ENCODE results near the gene ITPA. TPM values are rescaled to one million over a fixed set of nuclear protein-coding genes. Genes with fewer than 3 reads are reported as not detected.

ITPA gene
- total and polyA plus RNA-seq, 2 of the 13 experiments (the other 11 are each of a cell fraction or from before 2014, with no cell fraction given): 60.1 to 103 TPM

DNA sequence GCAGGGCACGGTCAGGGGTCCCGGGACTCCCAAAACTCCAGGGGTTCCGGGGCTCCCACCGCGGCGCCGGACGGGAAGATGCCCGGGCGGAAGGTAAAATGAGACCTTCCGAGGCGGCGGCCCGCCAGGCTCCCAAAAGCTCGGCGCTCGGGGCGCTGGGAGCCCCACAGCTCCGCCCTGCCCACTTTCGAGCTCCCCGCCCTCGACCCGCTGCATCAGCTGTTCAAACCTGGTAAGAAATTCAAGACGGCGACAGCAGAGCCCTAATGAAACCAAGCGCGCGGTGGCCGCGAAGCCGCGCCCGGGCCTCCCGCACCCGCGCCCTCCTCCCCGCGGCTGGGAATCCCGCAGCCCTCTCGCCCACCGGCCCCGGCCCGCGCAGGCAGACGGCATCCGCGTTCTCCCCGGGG lies 29.3 kb downstream of the ITPA start (continued):
- TF ChIP-seq, protein P1, sequence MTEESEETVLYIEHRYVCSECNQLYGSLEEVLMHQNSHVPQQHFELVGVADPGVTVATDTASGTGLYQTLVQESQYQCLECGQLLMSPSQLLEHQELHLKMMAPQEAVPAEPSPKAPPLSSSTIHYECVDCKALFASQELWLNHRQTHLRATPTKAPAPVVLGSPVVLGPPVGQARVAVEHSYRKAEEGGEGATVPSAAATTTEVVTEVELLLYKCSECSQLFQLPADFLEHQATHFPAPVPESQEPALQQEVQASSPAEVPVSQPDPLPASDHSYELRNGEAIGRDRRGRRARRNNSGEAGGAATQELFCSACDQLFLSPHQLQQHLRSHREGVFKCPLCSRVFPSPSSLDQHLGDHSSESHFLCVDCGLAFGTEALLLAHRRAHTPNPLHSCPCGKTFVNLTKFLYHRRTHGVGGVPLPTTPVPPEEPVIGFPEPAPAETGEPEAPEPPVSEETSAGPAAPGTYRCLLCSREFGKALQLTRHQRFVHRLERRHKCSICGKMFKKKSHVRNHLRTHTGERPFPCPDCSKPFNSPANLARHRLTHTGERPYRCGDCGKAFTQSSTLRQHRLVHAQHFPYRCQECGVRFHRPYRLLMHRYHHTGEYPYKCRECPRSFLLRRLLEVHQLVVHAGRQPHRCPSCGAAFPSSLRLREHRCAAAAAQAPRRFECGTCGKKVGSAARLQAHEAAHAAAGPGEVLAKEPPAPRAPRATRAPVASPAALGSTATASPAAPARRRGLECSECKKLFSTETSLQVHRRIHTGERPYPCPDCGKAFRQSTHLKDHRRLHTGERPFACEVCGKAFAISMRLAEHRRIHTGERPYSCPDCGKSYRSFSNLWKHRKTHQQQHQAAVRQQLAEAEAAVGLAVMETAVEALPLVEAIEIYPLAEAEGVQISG (CRISPR knock-in tag; IDR thresholded peaks at IDR 0.05): peak; percentile 13; the same call in 1 of the 2 replicates
- no peak for TF ChIP-seq TCF12 (IDR thresholded peaks at IDR 0.05)
- TF ChIP-seq TCF12 (CRISPR knock-in tag; IDR thresholded peaks at IDR 0.05): peak; percentile 87; the same call in 1 of the 2 replicates
- no peak; the same call in 1 of the 2 replicates for TF ChIP-seq ZNF230 (CRISPR knock-in tag; IDR thresholded peaks at IDR 0.05)
- TF ChIP-seq NKX3-1 (CRISPR knock-in tag; IDR thresholded peaks at IDR 0.05): 0 out of 2 replicates have a peak, but pooled peaks have one; percentile 45
- TF ChIP-seq, protein P2, sequence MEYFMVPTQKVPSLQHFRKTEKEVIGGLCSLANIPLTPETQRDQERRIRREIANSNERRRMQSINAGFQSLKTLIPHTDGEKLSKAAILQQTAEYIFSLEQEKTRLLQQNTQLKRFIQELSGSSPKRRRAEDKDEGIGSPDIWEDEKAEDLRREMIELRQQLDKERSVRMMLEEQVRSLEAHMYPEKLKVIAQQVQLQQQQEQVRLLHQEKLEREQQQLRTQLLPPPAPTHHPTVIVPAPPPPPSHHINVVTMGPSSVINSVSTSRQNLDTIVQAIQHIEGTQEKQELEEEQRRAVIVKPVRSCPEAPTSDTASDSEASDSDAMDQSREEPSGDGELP (IDR thresholded peaks at IDR 0.05; ENCODE audit: borderline replicate concordance, low read depth): peak; percentile 89
- TF ChIP-seq, protein P3, sequence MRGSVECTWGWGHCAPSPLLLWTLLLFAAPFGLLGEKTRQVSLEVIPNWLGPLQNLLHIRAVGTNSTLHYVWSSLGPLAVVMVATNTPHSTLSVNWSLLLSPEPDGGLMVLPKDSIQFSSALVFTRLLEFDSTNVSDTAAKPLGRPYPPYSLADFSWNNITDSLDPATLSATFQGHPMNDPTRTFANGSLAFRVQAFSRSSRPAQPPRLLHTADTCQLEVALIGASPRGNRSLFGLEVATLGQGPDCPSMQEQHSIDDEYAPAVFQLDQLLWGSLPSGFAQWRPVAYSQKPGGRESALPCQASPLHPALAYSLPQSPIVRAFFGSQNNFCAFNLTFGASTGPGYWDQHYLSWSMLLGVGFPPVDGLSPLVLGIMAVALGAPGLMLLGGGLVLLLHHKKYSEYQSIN (CRISPR knock-in tag; IDR thresholded peaks at IDR 0.05; ENCODE audit: borderline replicate concordance): no peak
- TF ChIP-seq, protein P4, sequence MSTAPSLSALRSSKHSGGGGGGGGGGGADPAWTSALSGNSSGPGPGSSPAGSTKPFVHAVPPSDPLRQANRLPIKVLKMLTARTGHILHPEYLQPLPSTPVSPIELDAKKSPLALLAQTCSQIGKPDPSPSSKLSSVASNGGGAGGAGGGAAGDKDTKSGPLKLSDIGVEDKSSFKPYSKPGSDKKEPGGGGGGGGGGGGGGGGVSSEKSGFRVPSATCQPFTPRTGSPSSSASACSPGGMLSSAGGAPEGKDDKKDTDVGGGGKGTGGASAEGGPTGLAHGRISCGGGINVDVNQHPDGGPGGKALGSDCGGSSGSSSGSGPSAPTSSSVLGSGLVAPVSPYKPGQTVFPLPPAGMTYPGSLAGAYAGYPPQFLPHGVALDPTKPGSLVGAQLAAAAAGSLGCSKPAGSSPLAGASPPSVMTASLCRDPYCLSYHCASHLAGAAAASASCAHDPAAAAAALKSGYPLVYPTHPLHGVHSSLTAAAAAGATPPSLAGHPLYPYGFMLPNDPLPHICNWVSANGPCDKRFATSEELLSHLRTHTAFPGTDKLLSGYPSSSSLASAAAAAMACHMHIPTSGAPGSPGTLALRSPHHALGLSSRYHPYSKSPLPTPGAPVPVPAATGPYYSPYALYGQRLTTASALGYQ (CRISPR knock-in tag; IDR thresholded peaks at IDR 0.05): 0 out of 2 replicates have a peak, but pooled peaks have one; percentile 12
- peak; percentile 34 for TF ChIP-seq RBM39 (IDR thresholded peaks at IDR 0.05; ENCODE audit: low read depth, low read length, poor library complexity, severe bottlenecking)
- TF ChIP-seq, protein P5, sequence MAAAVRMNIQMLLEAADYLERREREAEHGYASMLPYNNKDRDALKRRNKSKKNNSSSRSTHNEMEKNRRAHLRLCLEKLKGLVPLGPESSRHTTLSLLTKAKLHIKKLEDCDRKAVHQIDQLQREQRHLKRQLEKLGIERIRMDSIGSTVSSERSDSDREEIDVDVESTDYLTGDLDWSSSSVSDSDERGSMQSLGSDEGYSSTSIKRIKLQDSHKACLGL (CRISPR knock-in tag; IDR thresholded peaks at IDR 0.05): peak; percentile 66; the same call in 1 of the 2 replicates
- TF ChIP-seq, protein P6, sequence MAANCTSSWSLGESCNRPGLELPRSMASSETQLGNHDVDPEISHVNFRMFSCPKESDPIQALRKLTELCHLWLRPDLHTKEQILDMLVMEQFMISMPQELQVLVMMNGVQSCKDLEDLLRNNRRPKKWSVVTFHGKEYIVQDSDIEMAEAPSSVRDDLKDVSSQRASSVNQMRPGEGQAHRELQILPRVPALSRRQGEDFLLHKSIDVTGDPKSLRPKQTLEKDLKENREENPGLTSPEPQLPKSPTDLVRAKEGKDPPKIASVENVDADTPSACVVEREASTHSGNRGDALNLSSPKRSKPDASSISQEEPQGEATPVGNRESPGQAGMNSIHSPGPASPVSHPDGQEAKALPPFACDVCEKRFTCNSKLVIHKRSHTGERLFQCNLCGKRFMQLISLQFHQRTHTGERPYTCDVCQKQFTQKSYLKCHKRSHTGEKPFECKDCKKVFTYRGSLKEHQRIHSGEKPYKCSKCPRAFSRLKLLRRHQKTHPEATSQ (CRISPR knock-in tag; IDR thresholded peaks at IDR 0.05; ENCODE audit: borderline replicate concordance): 0 out of 2 replicates have a peak, but pooled peaks have one; percentile 26
- TF ChIP-seq ZNF136 (CRISPR knock-in tag; IDR thresholded peaks at IDR 0.05; ENCODE audit: low read depth): no peak
- TF ChIP-seq, protein P7, sequence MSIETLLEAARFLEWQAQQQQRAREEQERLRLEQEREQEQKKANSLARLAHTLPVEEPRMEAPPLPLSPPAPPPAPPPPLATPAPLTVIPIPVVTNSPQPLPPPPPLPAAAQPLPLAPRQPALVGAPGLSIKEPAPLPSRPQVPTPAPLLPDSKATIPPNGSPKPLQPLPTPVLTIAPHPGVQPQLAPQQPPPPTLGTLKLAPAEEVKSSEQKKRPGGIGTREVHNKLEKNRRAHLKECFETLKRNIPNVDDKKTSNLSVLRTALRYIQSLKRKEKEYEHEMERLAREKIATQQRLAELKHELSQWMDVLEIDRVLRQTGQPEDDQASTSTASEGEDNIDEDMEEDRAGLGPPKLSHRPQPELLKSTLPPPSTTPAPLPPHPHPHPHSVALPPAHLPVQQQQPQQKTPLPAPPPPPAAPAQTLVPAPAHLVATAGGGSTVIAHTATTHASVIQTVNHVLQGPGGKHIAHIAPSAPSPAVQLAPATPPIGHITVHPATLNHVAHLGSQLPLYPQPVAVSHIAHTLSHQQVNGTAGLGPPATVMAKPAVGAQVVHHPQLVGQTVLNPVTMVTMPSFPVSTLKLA (IDR thresholded peaks at IDR 0.05): no peak
- 0 out of 2 replicates have a peak, but pooled peaks have one; percentile 24 for TF ChIP-seq ZSCAN31 (CRISPR knock-in tag; IDR thresholded peaks at IDR 0.05; ENCODE audit: low read depth)
- TF ChIP-seq HNRNPL (IDR thresholded peaks at IDR 0.05; ENCODE audit: low read depth, low read length): 0 out of 2 replicates have a peak, but pooled peaks have one; percentile 21
- peak; percentile 73; the same call in 1 of the 2 replicates for TF ChIP-seq ZNF724P (CRISPR knock-in tag; IDR thresholded peaks at IDR 0.05; ENCODE audit: borderline replicate concordance)
- 0 out of 2 replicates have a peak, but pooled peaks have one; percentile 15 for TF ChIP-seq SRY (CRISPR knock-in tag; IDR thresholded peaks at IDR 0.05)
- TF ChIP-seq SAFB2 (CRISPR knock-in tag; IDR thresholded peaks at IDR 0.05; ENCODE audit: borderline replicate concordance, low read depth): no peak
- TF ChIP-seq MED13 (CRISPR knock-in tag; IDR thresholded peaks at IDR 0.05): 0 out of 2 replicates have a peak, but pooled peaks have one; percentile 2

Data from HepG2 (cell line).